ENCODE results near the gene CCDC12.

CCDC12 gene

DNA sequence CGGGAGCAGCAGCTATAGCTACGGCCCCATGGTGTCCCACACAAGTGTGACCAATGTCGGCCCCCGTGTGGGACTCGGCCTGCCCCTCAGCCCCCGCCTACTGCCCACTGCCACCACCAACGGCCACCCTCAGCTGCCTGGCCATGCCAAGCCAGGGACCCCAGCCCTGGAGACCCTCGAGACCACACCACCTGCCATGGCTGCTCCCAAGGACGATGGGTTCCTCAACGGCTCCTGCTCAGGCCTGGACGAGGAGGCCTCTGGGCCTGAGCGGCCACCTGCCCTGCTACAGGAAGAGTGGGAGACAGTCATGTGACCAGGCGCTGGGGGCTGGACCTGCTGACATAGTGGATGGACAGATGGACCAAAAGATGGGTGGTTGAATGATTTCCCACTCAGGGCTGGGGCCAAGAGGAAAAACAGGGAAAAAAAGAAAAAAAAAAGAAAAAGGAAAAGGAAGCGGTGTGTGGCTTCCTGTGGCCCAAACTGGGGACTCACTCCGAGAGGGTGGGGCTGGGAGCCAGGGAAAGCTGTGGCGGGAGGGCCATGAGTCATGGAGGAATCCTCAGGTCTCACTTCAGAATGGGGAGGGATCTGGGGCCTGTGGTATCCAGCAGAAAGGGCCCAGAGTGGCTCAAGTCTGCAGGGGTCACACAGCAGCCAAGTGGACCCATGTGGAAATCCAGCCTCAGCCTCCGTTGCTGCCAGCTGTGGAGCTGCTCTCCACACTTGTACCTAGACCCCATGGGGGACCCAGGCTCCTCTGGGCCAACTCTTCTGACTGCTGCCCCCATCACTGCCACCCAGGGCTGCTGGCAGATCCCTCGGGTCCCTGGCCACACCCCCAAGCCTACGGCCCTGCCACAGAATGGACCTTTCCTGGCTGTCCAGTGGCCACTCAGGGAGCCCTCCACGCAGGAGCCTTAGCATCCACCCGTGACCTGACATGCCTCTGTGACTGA is 72.9 kb downstream of the CCDC12 start:
- no peak for DNase-seq

DNA sequence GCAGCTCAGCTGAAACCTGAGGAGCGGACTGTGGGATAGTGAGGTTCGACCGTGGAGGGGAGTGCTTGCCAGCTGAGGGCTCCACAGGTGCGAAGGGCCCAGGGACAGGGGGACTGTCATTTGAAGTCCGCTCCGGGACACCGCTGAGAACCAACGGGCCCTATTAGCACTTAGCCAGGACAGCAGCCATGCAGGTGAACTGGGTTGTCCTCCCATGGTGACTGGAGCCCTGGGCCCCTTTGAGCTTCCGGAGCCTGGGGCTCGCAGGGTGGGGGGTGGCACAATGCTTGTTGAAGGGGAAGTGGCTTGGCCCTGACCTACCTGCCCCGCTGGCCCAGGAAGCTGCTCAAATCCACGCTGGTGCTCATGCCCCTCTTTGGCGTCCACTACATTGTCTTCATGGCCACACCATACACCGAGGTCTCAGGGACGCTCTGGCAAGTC is 74.3 kb downstream of the CCDC12 start:
- no peak for DNase-seq

DNA sequence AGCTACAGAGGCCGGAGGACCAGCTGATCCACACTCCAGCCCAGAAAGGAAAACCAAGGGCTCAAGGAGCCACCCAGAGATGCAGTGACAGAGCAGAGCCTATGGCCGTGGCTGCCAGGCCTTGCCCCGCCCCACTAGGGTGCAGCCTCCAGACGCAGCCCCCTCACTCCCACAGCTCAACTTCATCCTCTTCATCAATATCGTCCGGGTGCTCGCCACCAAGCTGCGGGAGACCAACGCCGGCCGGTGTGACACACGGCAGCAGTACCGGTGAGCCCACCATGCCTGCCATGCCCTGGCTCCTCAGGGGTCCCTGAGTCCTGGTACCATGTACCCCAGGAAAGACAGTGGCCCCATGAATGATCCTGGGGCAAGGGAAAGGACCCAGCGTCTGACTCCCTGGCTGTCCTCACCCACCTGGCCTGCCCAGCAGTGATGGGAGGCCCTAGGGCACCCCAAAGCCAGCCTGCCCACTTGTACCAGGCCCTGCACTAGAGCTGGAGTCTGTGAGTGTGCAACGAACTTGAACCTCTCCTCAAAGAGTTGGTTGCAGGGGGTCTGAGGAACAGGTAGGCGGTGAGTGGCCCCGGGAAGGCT is 74.9 kb downstream of the CCDC12 start:
- DNase-seq = no peak

DNA sequence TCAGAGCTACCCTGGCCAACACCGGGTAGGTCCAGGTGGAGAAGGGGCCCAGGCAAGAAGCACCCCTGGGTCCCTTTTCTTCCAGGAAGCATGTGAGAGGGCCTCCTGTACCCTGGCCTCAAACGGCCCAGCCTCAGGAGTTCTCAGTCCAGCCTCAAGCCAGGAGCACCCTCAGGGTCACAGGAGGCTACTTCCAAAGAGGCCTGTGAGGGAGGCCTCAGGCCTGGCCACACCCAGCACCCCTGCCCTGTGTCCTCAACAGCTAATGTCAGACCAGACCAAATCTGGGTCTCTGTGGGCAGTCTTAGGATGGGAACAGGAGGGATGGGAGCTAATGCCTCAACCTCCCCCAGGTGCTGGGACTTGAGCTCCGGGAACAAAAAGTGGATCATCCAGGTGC is 75.5 kb downstream of the CCDC12 start:
- no peak for DNase-seq

DNA sequence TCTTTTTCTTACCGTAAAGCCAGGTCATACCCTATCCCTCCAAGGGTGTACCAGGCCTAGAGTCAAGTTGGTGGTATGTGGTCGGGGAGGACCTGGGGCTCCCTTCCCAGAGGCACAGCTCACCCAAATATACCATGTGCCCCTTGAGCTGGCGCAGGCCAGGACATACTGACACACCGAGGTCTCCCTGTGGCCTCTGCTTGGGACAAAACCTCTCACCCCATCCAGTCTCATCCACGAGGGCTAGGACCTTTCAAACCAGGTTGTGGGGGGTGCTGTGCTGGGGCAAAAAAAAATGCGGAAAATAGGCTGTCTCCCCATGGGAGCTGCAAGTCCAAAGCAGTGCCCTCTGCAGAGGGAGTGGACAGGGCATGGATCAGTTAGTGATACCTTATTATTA is 76.2 kb downstream of the CCDC12 start:
- DNase-seq = no peak

DNA sequence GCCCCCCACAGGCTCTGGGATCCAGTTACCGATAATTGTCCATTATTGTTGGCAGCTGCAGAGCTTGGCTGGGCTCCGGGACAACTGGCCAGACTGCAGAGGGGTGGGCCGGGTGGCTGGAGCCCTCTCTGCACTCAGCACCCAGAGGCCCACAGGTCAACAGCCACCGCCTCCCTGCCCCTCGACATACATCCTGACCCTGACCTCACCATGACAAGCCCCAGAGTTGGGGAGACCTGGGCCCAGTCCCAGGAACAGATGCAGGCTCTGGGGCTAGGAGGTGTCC is 76.6 kb downstream of the CCDC12 start:
- no peak for DNase-seq

DNA sequence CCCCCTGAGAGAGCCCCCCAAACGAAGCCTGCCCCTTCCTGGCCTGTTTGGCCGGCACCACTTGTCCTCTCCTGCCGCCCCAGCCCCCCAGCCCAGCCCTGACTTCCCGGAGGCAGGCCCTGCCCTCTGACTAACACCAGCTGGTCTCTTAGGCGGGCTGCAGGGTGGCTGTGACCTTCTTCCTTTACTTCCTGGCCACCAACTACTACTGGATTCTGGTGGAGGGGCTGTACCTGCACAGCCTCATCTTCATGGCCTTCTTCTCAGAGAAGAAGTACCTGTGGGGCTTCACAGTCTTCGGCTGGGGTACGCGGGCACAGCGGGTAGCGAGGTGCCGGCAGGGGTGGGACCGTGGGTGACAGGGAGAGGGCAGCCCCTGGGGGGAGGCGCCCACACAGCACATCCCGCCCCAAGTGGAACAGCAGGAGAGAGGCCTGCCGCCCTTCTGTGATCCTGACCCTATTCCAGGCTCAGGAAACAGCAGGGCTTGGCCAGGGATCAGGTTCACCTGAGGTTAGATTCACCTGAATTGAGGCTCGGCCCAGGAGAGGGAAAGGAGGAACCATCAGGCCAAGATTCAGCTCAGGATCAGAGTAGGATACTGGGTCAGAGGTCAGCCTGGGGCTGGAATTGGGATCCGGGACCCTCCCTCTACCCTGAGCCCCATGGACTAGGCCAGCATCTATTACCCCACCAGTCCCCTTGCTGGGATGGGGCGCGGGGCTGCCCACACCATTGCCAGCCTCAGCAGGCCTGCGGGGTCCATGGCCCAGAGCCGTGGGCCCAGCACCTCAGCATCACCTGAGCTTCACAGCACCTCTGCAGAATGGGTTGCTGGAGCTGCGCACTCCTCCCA is 77.2 kb downstream of the CCDC12 start:
- no peak for DNase-seq

DNA sequence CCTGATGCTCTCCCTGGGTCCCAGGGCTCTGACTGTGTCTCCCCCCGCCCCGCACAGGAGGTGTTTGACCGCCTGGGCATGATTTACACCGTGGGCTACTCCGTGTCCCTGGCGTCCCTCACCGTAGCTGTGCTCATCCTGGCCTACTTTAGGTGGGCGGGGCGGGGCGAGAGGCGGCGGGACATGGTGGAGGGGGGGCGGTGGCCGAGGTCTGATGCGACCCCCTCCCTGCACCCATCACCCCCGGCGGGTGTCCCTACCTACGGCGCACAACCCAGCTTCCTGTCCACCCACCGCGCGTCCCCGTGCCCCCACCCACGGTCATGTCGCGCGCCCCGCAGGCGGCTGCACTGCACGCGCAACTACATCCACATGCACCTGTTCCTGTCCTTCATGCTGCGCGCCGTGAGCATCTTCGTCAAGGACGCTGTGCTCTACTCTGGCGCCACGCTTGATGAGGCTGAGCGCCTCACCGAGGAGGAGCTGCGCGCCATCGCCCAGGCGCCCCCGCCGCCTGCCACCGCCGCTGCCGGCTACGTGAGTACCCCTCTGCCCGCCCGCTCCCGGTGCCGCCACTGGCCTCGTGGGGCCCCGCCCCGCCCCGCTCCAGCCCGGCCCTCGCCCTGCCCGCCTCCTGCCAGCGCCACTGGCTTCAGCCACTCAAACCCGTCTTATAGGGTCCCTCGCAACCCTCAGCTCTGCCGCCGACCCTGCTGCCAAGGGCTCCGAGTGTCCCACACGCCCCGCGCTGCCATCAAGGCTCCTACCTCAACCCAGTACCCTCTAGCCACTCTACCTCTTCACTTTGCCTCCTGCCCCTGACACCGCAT is 78.0 kb downstream of the CCDC12 start:
- DNase-seq = no peak

DNA sequence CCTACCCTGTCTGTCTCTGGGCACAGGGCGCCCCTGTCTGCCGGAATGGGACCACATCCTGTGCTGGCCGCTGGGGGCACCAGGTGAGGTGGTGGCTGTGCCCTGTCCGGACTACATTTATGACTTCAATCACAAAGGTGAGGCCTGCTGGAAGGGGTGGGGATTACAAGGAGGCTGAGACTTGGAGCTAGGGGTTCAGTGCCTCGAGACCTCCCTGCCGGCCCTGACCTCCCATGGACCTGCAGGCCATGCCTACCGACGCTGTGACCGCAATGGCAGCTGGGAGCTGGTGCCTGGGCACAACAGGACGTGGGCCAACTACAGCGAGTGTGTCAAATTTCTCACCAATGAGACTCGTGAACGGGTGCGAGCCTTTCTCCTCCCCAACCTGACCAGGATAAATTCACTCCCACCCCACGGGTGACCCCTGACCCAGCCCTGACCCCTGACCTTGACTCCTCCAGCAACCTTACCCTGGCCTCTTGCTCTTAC is 78.7 kb downstream of the CCDC12 start:
- DNase-seq = no peak

DNA sequence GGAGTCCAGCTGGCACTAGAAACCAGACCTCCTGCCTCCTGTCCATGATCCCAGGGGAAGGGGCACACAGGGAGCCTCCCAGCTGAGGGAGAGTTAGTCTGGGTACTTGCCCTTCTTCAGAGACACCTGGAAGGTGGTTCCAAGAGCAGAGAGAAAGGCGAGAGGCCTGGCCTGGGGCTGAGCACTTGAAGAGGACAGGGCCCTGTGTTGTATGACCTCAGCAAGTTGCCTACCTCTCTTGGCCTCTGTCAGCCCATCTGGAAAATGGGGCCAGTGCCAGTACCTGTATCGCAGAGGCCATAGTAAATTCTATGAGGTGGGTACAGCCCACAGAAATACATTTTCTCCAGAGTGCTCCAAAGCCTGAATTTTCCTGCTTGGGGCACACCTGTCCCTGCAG is 79.5 kb downstream of the CCDC12 start:
- no peak for DNase-seq

DNA sequence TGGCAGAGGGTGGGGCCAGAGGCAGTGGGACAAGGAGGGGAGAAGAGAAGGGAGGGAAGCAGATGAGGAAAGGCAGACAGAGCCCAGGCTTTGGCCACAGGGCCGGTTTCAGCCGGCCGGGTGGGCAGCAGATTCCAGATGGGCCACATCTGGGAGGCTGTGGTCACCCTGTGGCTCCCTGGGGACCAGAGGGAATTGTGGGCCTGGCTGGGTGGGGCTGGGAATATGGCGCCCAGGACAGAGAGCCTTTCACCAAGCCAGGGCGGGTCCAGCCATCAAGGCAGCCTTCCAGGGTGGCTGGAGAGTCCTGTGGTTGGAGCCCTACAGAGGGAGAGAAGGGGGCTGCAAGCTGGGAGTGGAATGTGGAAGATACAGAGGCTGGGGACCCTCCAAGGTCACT is 80.2 kb downstream of the CCDC12 start:
- no peak for DNase-seq

DNA sequence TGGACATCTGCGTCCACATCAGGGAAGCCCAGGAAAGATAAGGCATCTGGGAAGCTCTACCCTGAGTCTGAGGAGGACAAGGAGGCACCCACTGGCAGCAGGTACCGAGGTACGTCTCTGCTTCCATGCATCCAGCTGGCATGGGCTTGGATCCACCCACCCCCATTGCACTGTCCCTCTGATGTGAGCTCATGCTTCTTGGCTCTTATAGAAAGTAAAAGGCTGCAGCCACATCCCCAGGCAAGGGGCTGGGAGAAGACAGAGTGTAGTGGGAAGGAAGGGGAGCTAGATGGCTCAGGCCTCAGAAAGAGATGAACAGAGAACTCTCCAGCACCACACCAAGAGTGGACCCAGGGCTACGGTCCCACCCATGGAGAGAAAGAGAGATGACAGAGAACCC is 80.8 kb downstream of the CCDC12 start:
- DNase-seq = no peak

DNA sequence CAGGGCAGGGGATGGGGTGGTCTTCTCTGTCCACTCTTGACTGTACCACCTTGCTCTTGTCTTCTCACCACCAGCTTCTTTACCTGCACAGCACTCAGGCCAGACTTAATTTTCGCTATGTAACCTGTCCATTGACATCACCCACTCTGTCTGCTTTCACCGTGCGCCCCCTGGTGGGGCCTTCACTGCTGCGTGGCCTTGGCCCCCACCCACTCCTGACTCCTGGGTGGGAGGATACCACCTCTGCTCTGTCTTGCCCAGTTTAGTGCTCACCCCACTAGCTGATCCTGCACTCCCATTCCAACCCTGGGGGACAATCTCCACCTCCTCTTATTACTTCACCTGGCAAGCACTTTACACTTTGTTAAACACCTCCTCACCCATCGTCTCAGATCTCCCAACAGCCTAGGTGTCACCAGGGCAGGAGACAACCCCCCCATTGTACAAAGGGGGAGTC is 81.3 kb downstream of the CCDC12 start:
- peak; percentile 53 to 79 (median 71) for DNase-seq

DNA sequence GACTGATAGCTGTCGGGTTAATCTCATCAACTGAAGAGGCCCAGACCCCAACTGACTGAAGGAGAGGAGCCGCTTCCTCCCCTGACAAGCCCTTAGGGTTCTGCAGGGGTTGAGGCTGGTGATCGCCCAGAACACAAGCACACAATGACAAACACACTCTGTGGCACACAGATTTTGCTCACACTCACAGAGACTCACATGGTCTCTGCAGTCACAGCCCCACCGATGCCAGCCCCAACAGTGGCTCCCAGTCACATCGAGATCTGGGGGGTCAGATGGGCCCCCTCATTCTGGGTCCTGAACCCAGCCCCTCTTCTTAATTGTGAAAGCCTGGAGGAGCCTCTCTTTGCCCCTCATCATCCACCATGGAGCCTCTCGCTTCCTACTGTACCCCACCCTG is 82.3 kb downstream of the CCDC12 start:
- no peak for DNase-seq

DNA sequence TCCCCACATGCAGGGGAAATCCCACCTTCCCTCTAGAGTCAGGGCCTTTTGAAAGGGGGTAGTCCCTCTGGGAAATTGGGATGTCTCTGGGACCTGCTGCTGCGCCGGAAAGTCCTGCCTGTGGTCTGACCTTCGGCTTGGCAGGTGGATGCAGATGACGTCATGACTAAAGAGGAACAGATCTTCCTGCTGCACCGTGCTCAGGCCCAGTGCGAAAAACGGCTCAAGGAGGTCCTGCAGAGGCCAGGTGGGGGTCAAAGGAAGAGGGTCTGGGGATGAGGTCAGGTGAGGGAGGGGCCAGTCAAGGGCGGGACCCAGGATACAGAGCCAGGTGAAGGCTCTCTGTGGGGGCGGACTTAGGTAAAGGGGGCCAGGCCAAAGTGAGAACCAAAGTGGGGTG is 82.8 kb downstream of the CCDC12 start:
- DNase-seq = no peak

DNA sequence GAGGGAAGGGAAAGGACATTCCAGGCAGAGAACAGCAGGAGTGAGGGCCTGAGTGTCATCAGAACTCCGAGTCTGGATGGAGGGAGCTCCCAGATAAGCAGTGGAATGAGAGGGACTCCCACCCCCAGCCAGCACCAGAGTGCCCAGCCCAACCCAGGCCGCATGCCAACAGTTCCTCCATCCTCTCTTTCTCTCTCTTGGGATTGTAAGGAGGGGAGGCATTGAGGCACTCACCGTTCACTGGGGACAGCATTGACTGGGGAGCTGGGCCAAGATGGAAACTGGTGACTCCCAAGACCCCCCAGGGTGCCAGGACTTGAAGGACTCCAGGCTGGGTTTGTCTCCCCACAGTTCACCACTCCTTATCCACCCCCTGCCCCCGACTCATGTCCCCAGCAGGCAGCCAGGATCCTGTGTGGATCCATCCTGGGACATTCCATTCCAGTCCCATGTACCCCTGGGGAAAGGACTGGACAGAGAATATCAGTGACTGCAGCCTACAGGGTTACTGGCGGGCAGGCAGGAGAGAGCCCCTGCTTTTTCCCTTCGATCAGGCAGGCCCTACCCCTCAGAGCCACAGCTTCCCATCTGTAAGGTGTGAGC is 83.3 kb downstream of the CCDC12 start:
- no peak for DNase-seq

DNA sequence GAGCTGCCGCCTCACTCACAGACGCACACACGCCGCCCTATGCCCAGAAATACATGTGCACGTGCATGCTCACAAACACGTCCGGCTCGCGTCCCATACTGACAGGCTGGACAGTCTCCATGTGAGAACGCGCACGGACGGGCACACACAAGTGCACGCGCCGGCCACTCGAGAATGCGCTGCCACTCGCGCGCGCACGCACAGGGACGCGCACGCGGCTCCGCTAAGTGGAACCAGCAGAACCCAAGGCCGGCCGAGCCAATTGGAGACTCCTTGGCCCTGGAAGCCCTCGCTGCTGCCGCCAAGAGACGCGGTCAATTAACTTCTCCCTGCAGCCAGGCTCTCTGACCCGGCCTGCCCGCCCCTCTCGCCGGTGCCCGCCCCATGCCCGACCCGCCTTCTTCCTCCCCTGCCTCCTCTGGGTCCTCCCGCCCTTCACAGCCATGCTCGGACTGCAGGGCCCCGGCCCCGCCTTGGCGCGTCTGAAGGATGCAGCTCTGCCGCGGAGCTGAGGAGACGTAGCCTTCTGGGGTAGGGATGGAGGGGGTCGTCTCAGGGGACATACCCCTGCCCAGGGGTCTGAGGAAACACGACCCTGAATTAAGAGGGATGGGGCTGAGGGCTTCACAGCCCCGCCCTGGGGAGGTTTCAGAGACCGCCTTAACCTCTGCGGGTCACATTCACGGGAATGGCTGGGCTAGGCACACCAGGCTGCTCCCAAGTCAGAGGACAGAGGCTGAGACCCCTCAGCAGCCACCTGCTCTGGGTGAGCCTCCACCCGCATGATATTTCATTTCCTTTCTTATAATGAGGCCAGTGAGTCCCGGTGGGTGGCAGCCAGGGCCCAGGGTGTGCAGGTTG is 84.0 kb downstream of the CCDC12 start:
- DNase-seq = no peak

DNA sequence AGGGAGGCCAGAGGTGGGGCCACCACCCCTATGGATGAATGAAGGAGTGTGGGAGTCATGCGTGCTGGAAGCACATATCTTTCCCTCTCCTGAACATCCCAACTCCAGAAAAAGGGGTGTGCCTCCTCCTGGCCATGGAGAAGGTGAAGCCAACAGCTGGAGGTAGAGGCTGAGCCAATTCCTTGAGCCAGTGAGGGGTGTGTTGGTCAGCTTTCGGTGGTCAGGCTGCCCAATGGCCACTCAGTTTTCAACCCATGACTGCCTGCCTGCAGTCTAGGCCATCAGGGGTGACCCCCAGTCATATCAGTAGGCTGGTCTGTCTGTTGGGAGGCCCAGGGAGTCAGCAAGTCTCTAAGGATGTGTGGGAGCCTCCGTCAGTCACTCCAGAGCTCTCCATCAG is 85.4 kb downstream of the CCDC12 start:
- DNase-seq = no peak

DNA sequence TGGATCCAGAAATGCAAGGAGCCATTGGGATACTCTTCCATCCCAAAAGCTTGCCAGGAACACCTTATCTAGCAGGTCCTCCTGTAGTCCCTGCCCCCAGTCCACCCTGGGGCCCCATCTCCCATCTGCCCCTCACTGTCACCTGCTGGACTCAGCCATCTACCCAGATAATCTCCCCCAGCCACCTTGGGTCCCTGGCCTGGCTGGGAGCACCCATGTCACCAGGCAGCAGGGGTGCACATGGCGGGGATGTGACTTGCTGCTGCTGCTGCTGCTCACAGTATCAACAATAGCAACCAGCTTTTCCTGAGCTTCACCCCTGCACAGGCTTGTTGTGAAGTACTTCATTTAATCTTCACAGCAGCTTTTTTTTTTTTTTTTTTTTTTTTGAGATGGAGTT is 86.4 kb downstream of the CCDC12 start:
- no peak for DNase-seq

DNA sequence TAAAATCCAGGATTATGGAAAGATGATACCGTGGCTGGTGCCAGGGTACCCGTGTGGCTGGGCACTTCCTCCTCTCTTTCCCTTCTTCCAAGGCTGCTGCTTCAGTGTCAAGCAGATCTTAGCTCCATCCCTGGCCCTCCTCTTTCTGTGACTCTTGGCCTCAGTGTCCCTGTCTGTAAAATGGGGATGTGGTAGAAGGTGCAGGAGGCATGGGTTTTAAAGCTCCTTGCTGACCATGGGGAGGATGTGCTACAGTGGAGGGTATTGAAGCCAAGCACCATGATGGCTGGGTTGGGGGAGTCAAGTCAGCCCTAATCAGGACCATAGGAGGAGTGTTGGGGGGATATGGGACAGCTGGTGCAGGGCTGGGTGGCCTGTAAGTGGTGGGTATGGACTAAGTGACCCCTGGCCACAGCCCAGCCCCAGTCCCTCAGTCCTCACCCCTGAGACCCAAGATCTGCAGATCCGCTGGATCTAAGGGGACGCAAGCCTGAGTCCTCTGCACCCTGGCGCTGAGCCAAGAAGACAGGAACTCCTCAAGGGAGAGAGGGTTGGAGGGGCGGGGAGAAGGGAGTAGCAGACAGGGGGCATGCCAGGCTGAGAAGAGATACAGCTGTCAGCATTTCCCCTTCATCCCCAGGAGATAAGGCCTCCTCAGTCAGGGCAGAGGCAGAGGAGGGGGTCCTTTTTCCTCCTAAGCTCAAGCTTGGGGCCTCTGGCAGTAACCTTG is 87.0 kb downstream of the CCDC12 start:
- DNase-seq = no peak

All from stimulated activated naive CD4-positive, alpha-beta T cell (primary cell).